HepG2 (cell line): Measurements from ENCODE around the gene GPBAR1. TPM values are rescaled to one million over a fixed set of nuclear protein-coding genes. Genes with fewer than 3 reads are reported as not detected.

Source experiments
- DMTF1 ChIP-seq: sonication (generic); formaldehyde crosslinking; IDR thresholded peaks from 2 replicates; pipeline ENCODE4 v1.4.0; 2020; ENCODE audit warnings: mild to moderate bottlenecking, missing genetic modification reagents
- HNRNPLL ChIP-seq: fragments of 200-400 bp; formaldehyde crosslinking; IDR thresholded peaks from 2 replicates; pipeline ENCODE4 v1.6.1; 2017; ENCODE audit warnings: mild to moderate bottlenecking, low read depth, low read length; ENCODE audit not compliant: poor library complexity, severe bottlenecking
- SIX4 ChIP-seq: sonication (generic); formaldehyde crosslinking; IDR thresholded peaks from 2 replicates; pipeline ENCODE4 v1.4.0; 2020; ENCODE audit warnings: missing genetic modification reagents
- SMAD3 ChIP-seq: sonication (generic); formaldehyde crosslinking; IDR thresholded peaks from 2 replicates; pipeline ENCODE4 v1.4.0; 2020; ENCODE audit warnings: missing genetic modification reagents
- TRIM24 ChIP-seq: sonication (generic); formaldehyde crosslinking; IDR thresholded peaks from 2 replicates; pipeline ENCODE4 v1.8.0; 2022; ENCODE audit warnings: mild to moderate bottlenecking, missing genetic modification reagents
- ZGPAT ChIP-seq: IDR thresholded peaks from 2 replicates; pipeline ENCODE4 v1.6.1; 2016; ENCODE audit warnings: mild to moderate bottlenecking
- ZNF280B ChIP-seq: sonication (generic); formaldehyde crosslinking; IDR thresholded peaks from 2 replicates; pipeline ENCODE4 v1.5.0; 2020; ENCODE audit warnings: missing genetic modification reagents, mild to moderate bottlenecking, borderline replicate concordance
- ZNF362 ChIP-seq: sonication (generic); formaldehyde crosslinking; IDR thresholded peaks from 2 replicates; pipeline ENCODE4 v1.4.0; 2020; ENCODE audit warnings: missing genetic modification reagents, mild to moderate bottlenecking, borderline replicate concordance
- ZNF546 ChIP-seq: sonication (generic); formaldehyde crosslinking; conservative IDR thresholded peaks from 2 replicates; pipeline ENCODE4 v1.8.1; 2023; ENCODE audit warnings: mild to moderate bottlenecking, missing genetic modification reagents
- ZNF776 ChIP-seq: sonication (generic); formaldehyde crosslinking; IDR thresholded peaks from 2 replicates; pipeline ENCODE4 v1.4.0; 2020; ENCODE audit warnings: mild to moderate bottlenecking, missing genetic modification reagents
- polyA plus RNA-seq, 8 experiments: library from polyadenylated mRNA; depleted of rRNA in 3 of 8; stranded (reverse) in 7 of 8; unstranded in 1 of 8; fragments of >200 nt; fragmentation: Illumina TruSeq in 4 of 8; extraction: Trizol in 4 of 8; gene quantifications; 2 replicates each; pipeline versions ENCODE4 v1.2.1 to v1.2.3, GENCODE V29; 2011 to 2016; ENCODE audit warnings: low read depth in 4 of 8, missing spikeins in 1 of 8, mixed read lengths in 1 of 8; ENCODE audit not compliant: insufficient read depth in 1 of 8
- total RNA-seq, 5 experiments: library from RNA; depleted of rRNA; stranded (reverse); fragments of >200 nt; fragmentation: Illumina TruSeq; extraction: Trizol; gene quantifications; 2 replicates each; pipeline ENCODE4 v1.2.3, GENCODE V29; 2016; ENCODE audit warnings: low read depth in 1 of 5
- TF ChIP-seq, protein P1 (sequence below), 2 experiments: fragments of 450-650 bp in 1 of 2; sonication (generic) in 1 of 2; formaldehyde crosslinking; IDR thresholded peaks; 2 replicates each; pipeline versions ENCODE4 v1.5.0 to v1.8.0; 2020 to 2022; ENCODE audit warnings: mild to moderate bottlenecking in 1 of 2, missing genetic modification reagents in 1 of 2
- TF ChIP-seq, protein P2 (sequence below): sonication (generic); formaldehyde crosslinking; IDR thresholded peaks from 2 replicates; pipeline ENCODE4 v1.4.0; 2020; ENCODE audit warnings: missing genetic modification reagents

GPBAR1 gene
- total and polyA plus RNA-seq, 2 of the 13 experiments (the other 11 are each of a cell fraction or from before 2014, with no cell fraction given) = 0.05 to 0.09 TPM

DNA sequence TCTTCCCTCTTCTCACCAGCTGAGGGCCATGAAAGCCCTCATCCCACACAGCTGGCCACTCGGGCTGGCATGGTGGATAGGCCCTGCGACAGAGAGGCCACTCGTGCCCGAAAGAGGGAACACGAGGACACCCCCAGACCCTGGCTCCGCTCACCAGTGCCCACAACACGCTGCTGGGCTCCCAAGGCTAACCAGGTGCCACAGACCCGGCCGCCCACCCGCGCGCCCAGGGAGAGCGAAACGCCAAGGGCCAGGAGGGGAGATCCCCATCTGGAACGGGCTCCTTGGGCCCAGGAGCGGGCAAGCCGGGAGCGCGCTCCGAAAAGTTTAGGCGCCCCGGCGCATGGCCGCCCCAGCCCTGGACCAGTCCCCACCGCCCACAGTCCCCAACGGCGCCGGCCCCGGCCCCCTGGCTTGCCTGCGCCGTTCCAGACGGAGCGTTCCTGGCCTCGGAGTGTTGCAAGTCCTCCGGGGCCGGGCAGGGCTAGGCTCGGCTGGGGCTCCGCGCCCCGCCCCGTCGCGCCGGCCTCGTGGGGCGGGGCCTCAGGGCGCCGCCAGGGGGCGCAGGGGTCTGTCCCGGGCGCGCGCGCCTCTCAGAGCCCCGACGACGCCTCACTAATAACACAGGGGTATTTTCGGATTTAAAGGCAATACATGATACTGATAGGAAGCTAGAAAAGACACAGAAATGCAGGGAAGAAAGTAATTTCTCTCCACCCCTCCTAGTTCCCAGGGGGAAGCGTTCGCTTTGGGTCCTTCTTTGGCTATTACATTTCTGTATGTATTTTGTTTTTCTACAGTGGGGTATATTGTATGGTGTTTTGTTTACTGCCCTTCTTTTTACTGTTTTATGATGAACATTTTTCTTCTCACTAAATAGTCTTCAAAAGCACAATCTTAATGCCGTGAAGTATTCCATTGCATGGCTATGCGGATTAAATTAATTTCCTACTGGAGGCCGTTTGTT, 31.5 kb downstream of the GPBAR1 start, which contains the start of gene TMBIM1 (continued):
- TF ChIP-seq ZGPAT (CRISPR knock-in tag) = no peak; the same call in 1 of the 2 replicates
- no peak for TF ChIP-seq TRIM24 (CRISPR knock-in tag)
- TF ChIP-seq, protein P1, sequence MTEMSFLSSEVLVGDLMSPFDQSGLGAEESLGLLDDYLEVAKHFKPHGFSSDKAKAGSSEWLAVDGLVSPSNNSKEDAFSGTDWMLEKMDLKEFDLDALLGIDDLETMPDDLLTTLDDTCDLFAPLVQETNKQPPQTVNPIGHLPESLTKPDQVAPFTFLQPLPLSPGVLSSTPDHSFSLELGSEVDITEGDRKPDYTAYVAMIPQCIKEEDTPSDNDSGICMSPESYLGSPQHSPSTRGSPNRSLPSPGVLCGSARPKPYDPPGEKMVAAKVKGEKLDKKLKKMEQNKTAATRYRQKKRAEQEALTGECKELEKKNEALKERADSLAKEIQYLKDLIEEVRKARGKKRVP (CRISPR knock-in tag; IDR thresholded peaks at IDR 0.05) = no peak; a peak in 1 of 4 replicates
- TF ChIP-seq, protein P2, sequence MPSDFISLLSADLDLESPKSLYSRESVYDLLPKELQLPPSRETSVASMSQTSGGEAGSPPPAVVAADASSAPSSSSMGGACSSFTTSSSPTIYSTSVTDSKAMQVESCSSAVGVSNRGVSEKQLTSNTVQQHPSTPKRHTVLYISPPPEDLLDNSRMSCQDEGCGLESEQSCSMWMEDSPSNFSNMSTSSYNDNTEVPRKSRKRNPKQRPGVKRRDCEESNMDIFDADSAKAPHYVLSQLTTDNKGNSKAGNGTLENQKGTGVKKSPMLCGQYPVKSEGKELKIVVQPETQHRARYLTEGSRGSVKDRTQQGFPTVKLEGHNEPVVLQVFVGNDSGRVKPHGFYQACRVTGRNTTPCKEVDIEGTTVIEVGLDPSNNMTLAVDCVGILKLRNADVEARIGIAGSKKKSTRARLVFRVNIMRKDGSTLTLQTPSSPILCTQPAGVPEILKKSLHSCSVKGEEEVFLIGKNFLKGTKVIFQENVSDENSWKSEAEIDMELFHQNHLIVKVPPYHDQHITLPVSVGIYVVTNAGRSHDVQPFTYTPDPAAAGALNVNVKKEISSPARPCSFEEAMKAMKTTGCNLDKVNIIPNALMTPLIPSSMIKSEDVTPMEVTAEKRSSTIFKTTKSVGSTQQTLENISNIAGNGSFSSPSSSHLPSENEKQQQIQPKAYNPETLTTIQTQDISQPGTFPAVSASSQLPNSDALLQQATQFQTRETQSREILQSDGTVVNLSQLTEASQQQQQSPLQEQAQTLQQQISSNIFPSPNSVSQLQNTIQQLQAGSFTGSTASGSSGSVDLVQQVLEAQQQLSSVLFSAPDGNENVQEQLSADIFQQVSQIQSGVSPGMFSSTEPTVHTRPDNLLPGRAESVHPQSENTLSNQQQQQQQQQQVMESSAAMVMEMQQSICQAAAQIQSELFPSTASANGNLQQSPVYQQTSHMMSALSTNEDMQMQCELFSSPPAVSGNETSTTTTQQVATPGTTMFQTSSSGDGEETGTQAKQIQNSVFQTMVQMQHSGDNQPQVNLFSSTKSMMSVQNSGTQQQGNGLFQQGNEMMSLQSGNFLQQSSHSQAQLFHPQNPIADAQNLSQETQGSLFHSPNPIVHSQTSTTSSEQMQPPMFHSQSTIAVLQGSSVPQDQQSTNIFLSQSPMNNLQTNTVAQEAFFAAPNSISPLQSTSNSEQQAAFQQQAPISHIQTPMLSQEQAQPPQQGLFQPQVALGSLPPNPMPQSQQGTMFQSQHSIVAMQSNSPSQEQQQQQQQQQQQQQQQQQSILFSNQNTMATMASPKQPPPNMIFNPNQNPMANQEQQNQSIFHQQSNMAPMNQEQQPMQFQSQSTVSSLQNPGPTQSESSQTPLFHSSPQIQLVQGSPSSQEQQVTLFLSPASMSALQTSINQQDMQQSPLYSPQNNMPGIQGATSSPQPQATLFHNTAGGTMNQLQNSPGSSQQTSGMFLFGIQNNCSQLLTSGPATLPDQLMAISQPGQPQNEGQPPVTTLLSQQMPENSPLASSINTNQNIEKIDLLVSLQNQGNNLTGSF (CRISPR knock-in tag) = peak; percentile 68
- peak; percentile 75; the same call in 1 of the 2 replicates for TF ChIP-seq SMAD3 (CRISPR knock-in tag)
- TF ChIP-seq SIX4 (CRISPR knock-in tag) = no peak
- peak; percentile 59; the same call in 1 of the 2 replicates for TF ChIP-seq ZNF362 (CRISPR knock-in tag)
- no peak for TF ChIP-seq ZNF546 (CRISPR knock-in tag)
- no peak for TF ChIP-seq ZNF280B (CRISPR knock-in tag)
- TF ChIP-seq DMTF1 = no peak
- TF ChIP-seq ZNF776 (CRISPR knock-in tag) = no peak
- peak; percentile 54 for TF ChIP-seq HNRNPLL
